HG03469 (cell line): ENCODE measurements around the gene KRT37.

Experiments
- ATAC-seq: cut with Tn5 transposase; IDR thresholded peaks from one replicate; pipeline ENCODE4 v1.9.1; 2021; ENCODE audit warnings: mild to moderate bottlenecking, moderate library complexity, moderate number of reproducible peaks; ENCODE audit not compliant: unreplicated experiment

The KRT37 gene

DNA sequence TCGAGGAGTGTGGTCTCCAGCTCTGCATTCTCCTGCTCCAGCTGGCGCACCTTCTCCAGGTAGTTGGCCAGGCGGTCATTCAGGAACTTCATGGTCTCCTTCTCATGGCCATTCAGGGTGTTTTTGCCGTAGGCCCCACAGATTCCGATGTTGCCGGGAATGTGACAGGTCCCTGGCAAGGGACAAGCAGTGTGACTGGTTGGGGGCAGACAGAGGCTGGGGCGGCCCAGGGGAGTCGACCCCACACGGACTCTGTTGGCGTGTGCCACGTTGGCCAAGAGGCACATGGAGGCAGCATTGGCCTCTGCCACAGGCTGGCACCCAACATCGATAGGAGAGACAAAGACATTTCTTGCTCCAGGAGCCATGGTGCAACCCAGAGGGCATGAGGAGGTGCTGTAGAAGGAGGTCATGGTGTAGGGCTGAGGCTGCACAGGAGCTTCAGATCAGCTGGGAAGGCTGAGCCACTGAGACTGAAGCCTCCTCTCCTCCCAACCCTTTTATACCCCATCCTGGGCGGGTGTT is at the start of gene KRT37:
Gene KRT37 (minus strand): TSS at position 475 of the 525 bp plus-strand sequence. CDS start 62 bp downstream, at position 413.
- no peak for ATAC-seq

DNA sequence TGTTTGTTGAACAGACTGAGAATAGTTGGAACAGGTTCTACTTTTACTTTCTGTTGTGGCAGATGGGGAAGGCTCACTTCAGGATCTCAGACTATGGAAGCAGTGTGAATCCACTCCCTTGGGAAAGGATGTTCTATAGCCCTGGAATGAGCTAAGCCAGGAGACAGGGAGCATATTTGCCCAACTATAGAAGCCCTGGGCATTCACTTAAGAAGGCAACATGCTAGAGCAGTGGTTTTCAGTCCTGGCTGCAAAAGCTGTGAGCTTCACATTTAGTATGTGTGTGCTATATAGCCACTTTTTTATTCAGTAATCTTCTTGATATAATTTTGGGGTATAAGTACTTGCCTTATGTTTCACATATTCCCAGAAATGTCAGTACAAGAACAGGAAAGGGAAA is 44.0 kb upstream of the KRT37 start:
- no peak for ATAC-seq

DNA sequence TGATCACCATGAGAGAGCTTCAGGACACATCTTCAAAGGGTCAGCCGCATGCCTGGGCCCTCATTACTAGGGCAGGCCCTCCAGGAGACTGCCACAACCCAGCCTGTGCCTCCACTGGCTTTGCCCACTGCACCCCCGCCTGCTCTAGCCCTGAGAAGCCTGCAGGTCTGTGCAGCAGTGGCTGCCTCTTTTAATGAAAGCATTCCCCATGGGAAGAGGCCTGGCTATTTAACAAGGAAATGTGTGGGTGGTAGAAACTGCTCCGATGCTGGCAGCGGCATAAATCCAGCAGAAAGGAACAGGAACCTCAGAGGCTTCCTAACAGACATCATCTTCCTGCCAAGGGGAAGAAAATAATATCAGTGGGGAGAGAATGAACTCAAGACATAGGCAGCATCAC is 43.2 kb upstream of the KRT37 start:
- ATAC-seq = no peak

DNA sequence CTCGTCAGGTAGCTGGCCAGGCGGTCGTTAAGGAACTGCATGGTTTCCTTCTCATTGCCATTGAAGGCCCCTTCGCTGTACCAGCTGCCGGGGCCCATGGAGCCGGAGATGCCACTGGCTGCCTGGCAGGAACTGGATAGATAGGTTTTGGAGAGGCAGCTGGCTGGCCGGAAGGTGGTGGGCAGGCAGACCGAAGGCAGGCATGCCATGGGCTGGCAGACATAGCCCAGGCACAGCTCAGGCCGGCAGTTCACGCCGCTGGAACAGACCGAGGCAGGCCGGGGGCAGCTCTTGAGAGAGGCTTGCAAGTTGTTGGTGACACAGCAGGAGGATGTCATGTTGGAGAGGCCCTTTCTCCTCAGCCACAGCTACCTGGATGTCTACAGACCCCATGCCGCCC is 42.6 kb upstream of the KRT37 start, which contains the start of gene KRT32:
Gene KRT32 (minus strand): TSS at position 399 of the 400 bp plus-strand sequence. CDS start 61 bp downstream, at position 338.
- no peak for ATAC-seq

DNA sequence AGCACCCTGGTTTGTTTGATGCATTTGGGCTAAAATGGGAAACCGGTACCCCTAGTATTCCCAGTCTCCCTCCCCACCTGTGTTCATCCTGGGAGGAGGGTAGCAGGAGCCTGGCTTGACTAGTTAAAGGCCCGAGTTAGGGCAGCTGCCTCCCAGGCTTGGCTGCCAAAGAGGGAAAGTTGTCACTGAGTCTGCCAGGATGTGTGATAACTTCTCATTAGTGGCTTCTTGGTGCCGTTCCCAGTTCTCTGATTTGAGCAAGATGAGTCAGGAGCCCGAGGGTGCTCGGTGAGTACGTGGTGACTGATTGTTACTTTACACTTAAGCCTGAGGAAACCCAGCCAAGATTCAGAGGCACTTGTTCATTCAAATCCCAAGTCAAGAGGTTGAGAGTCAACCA is 40.3 kb upstream of the KRT37 start:
- no peak for ATAC-seq

DNA sequence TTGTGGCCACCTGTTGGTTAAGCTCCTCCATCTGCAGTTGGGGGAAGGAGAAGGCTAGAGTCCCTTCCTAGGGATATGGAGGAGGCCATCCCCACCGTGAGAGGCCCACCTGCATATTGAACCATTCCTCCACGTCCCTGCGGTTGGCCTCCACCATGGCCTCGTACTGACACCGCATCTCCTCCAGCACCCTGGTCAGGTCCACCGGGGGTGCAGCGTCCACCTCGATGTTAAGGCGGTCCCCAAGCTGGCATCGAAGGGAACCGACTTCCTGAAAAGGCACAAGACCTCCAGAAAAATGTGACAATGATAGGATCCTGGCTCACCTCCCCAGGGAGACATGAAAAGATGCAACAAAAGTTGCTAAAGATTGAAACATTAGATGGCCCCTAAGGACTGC is 39.8 kb upstream of the KRT37 start:
- ATAC-seq = no peak

DNA sequence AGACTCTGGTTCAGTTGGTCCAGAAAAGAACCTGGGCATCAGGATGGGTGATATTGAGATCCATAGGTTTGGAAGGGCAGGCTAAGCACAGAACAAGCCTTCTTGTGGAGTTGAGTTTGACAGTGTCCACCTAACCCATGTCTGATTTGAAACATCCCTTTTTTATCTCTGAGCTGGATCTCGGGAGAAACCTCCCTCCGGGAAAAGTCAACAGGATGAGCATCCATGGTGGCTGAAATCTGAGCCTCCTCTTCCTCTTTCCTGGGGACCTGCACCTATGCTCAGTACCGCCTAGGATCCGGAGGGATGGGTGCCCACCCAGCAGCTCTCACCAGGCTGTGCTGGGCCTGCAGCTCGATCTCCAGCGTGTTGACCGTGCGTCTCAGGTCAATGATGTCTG is 39.4 kb upstream of the KRT37 start:
- no peak for ATAC-seq

DNA sequence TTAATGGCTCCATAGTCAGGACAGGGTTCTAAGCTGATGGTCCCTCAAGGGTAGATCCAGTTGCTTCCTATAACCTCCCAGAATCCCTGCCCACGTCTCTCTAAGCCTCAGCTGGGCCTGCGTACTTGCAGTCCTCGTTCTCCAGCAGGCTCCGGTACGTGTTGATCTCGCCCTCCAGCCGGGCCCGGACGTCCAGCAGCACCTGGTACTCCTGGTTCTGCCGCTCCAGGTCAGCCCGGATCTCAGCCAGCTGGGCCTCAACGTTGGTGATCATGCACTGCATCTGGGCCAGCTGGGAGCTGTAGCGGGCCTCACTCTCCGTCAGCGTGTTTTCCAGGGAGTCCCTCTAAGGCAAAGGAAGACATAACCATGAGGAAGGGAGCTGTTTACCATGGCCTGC is 38.3 kb upstream of the KRT37 start:
- no peak for ATAC-seq

DNA sequence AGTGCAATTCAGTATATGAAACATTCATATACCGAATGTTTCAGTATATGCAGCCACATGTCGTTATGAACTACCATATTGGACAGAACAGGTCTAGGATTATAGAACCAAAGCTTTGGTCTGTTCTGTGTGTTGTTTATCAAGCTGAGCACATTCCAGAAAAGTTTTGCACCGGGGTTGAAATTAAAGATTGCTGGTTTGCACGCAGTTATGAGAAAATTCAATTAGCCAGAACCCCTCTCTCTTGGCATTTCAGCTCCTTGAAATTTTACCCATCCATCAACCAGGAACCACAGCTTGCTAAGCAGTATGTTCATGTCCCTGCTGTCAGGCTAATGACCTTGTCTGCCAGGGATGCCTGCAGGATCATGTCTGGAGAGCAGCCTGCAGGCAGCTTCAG is 33.3 kb upstream of the KRT37 start:
- ATAC-seq = no peak

DNA sequence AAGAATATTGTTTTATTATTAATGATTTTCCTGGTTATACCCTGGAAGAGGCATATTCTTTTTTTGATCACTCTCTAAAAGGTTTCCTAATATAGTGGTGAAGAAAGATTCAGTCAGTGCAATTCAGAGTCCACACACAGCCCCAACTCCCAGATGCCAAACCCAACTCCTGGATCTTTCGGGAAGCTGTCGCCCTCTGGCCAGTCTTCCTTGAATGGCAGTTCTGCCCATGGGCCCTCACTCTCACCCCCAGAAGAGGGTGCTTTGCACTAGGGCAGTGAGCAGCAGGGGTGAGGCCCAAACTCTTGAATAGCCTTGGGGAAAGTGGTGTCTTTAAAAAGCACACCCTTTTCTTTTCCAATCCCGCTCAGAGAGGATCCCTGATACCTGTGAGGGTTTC is 31.8 kb upstream of the KRT37 start:
- ATAC-seq = no peak

DNA sequence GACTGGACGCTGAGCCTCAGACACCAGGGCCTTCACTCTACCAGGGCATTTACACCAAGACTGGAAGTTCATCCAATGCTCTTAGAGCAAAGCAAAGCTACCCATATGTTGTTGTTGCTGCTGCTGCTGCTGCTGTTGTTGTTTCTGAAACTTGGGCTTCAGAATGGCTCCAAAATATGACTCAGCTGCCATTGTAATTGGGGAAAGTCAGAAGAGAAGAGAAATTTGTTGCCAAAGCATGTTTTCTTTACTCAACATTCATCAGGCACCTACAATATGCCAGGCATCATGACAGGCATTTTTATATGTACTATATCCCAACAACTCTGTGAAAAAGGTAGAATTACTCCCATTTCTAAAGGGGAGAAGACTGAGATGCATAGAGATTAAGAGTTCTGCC is 30.9 kb upstream of the KRT37 start:
- no peak for ATAC-seq

DNA sequence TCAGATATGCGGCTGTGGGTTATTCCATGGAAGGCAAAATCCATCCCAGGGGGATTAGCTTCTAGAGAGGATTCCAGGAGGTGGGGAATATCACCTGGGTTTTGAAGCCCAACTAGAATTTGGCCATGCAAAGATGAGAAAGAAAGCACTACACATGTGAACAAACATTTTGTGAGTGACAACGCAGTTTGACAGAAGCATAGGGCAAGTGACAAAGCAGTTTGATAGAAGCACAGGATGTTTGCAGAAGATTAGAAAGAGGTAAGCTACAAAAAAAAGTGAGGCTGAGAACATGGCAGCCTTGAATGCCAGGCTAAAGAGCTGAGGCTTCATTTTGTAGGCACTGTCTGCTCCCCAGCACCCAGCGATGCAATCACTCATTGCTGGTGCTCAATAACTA is 28.7 kb upstream of the KRT37 start:
- no peak for ATAC-seq

DNA sequence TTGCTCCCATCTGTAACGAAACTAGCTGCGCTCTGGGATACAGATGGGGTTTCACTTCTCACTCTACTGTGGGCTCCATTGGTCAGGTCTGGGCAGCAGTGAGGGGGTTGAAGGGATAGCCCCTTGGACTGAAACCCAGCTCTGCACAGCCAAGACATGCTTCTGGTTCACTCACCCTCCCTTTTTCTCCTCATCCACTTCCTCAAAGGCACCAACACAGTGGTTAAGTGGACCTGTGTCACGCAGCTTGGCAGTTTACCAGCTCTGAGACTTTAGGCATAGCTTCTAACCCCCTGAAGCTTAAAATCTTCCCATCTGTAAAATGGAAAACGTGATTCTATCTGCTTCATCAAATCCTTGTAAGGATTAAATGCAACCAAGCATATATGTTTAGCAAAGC is 27.9 kb upstream of the KRT37 start:
- ATAC-seq = no peak

DNA sequence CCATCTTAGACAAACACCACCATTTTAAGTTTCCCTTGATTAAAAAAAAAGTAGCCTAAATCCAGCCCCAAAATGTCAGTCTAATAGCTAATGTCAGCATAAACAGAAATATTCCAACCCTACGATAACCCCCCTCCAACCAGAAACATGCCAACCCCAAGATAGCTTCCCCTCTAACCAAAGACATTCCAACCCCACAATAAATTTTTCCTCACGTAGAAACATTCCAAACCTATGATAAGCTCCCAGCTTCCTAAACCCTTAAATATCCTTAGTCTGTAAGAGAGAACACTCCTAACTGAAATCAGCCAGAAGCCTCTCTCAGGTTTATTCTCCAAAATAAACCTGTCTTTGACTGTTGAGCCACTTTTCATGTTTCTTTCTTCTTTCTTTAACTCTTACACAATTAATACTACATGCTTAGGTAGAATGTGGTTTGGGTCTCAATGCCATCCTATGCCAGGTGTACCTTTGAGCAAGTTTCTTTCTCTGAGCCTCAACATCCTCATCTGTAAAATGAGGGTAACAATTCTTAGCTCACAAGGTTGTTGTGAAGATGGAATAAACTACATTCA is 26.9 kb upstream of the KRT37 start:
- no peak for ATAC-seq

DNA sequence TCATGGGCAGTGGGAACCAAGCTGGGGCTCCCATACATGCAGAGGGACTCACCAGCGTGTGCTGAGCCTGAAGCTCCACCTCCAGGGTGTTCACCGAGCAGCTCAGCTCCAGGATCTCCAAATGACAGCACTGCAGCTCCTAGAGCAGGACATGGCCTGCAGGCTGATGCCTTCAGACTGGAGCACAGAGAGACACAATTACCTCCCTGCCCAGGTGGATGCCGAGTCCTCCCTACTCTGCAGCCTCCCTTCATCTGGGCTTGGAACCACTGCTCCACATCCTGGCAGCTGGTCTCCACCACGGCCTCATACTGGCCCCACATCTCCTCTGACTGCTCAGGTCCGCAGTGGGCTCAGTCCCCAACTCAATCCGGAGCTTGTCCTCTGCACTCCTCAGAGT is 24.6 kb upstream of the KRT37 start:
- no peak for ATAC-seq

DNA sequence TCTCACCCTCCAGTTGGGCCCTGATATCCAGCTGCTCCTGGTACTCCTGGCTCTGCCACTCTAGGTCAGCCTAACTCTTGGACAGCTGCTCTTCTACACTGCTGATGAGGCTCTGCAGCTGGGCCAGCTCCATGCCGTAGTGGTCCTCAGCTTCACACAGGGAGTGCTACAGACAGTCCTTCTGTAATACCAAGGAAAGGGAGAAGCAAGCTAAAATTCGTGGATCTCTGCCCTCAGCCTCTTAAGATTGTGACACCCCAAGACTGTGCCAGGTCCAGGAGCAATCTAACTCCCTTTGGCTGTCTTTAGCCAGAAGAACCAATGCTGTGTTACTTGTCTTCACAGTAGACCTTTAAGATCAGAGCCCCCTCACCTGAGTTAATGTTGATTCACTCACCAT is 24.1 kb upstream of the KRT37 start:
- no peak for ATAC-seq

DNA sequence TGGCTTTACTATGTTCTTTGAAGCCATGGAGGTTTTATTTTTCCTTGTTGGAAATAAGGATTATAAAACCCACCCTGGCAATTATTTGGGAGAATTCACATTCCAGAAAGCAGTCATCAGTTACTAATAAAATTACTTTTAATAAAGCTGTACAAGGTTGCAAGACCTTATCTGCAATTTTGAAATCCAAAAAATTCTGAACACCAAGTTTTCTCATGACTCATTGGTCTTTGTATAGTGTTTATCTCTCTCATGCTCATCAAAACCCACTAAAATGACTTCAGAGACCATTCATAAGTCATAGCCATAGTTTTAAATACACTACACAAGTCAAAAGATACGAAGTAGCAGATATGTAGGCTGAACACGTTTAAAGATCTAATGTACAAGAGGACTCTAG is 22.4 kb upstream of the KRT37 start:
- no peak for ATAC-seq

DNA sequence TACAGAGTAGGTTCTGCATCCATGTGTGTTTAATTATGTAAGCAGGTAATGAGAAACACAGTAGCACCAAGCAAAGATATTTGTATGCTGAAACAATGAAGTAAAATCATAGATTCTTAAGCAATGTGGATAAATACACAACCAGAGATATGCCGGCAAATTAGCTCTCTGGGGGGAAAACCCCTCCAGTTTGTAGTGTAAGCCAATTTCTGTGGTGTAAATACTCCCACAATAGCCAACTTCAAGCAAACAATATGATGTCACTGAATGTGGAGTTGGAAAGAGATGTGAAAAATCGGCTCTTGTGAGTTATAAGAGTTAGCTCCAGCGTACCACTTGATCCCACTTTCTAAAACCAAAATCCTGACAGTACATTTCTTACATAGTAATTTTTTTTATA is 20.3 kb upstream of the KRT37 start:
- ATAC-seq = no peak

DNA sequence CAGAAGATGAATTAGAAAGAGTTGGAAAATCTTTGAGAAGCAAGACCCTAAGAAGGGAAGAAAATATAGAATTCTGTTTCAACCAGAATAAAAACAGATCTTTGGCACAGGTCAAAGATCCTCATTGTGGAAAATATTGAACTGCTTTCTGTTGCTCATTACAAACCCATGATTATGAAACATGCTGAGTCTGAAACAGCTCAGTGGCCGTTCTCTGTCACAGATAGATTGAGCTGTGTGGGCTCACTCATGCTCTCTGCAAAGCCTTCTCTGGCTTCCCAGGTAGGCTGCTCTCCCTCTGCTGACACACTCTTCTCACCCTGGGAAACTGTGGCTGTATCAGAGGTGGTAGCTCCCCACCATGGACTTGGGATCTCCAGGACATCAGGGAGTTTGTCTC is 19.8 kb upstream of the KRT37 start:
- ATAC-seq = no peak

DNA sequence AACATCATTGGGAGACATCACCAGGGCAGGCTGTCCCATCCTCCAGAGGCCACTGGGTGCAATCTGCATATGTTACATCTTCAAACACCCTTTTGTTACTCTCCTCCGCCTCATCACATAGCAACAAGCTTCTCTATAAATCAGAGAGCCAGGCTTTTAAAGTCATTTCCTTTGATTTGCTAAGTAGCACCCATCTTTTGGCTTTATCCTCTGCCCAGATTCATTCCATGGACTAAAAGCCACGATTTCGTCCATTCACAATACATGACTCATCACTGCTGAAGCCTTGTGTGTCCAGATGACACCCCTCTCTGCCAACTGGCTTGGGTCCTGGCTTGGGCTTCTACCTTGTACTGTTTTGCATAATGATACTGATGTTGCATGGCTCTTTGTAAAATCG is 18.4 kb upstream of the KRT37 start:
- ATAC-seq = no peak

DNA sequence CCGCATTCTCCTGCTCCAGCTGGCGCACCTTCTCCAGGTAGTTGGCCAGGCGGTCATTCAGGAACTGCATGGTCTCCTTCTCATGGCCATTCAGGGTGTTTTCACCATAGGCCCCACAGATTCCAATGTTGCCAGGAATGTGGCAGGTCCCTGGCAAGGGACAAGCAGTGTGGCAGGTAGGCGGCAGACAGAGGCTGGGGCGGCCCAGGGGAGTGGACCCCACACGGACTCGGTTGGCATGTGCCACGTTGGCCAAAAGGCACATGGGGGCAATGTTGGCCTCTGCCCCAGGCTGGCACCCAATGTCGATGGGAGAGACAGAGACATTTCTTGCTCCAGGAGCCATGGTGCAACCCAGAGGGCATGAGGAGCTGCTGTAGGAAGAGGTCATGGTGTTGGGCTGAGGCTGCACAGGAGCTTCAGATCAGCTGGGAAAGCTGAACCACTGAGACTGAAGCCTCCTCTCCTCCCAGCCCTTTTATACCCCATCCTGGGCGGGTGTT is 16.2 kb upstream of the KRT37 start, which contains the start of gene KRT38:
Gene KRT38 (minus strand): TSS at position 453 of the 503 bp plus-strand sequence. CDS start 62 bp downstream, at position 391.
- no peak for ATAC-seq

DNA sequence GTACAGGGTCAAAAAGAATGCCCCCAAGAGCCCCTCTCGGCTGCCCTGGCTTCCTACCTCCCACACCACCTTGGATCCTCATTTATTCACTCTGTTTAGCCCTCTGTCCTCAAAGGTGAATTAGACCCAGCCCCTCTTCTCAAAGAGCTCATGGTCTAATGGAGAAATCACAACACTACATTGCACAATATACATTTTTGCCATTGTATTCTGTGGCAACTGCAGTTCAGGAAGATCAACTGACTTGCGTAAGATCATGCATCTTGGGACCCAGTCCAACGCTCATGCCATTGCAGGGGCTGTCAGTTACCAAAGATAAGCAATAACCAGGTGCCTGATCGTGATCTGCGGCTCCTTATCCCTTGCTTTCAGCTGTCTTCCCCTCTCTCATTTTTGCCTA is 15.0 kb upstream of the KRT37 start:
- no peak for ATAC-seq

DNA sequence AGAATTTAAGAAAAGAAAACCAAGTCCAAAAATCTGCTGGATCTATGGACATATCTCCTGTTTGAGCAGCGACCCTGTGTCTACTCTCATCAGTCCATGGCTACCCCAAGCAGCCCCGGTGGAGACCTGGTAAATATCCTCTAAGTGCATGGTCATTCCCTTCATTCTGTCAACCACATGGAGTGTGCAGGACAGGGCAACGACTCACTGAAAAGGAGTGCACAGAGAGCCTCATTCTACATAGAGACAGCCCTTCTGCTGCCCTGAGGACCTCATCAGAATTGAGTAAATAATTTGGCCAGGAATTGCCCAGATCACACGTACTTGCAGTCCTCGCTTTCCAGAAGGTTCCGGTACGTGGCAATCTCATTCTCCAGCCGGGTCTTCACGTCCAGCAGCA is 13.4 kb upstream of the KRT37 start:
- ATAC-seq = no peak
